ENCODE results near the gene HLCS.

Gene HLCS

GRCh38 chr21:36713746-36714145 is 252.7 kb downstream of the HLCS start:
- DNase-seq, result no peak

GRCh38 chr21:36710729-36711048 is 255.8 kb downstream of the HLCS start:
- DNase-seq, result no peak

GRCh38 chr21:36709868-36710728 is 256.4 kb downstream of the HLCS start:
- DNase-seq, result no peak

GRCh38 chr21:36709030-36709867 is 257.2 kb downstream of the HLCS start:
- DNase-seq, result no peak

GRCh38 chr21:36708286-36709029 is 258.0 kb downstream of the HLCS start:
- DNase-seq, result no peak

- DNase-seq, result no peak
Observed at GRCh38 chr21:36707763-36708285, 258.6 kb downstream of the HLCS start.

- no peak for DNase-seq
Observed at GRCh38 chr21:36706951-36707762, 259.3 kb downstream of the HLCS start.

- DNase-seq, result no peak
Observed at GRCh38 chr21:36706482-36706852, 260.0 kb downstream of the HLCS start.

GRCh38 chr21:36705679-36706481 is 260.6 kb downstream of the HLCS start:
- DNase-seq, result no peak

GRCh38 chr21:36704958-36705678 is 261.4 kb downstream of the HLCS start:
- DNase-seq, result no peak

GRCh38 chr21:36704281-36704957 is 262.1 kb downstream of the HLCS start:
- DNase-seq, result no peak

- no peak for DNase-seq
Observed at GRCh38 chr21:36703626-36704280, 262.7 kb downstream of the HLCS start.

GRCh38 chr21:36703123-36703522 is 263.3 kb downstream of the HLCS start:
- DNase-seq, result no peak

GRCh38 chr21:36702622-36702968 is 263.9 kb downstream of the HLCS start:
- DNase-seq, result no peak

GRCh38 chr21:36701756-36702621 is 264.5 kb downstream of the HLCS start:
- DNase-seq, result no peak

- DNase-seq, result no peak
Observed at GRCh38 chr21:36700971-36701755, 265.3 kb downstream of the HLCS start.
